Testis (tissue), 3 donors: Measurements from ENCODE around the gene THBD. TPM values are rescaled to one million over a fixed set of nuclear protein-coding genes. Genes with fewer than 3 reads are reported as not detected.

ENCODE experiments used
- DNase-seq: peaks from one replicate; pipeline ENCODE4 v3.0.0-alpha.2; 2019
- H3K27ac ChIP-seq, 2 donors: fragments of 200-600 bp; sonication (generic); one replicate each; pipeline ENCODE4 v1.5.1; 2019
- H3K27me3 ChIP-seq: fragments of 200-600 bp; sonication (generic); one replicate; pipeline ENCODE4 v1.5.1; 2019
- H3K36me3 ChIP-seq: fragments of 200-600 bp; sonication (generic); one replicate; pipeline ENCODE4 v1.5.1; 2017; ENCODE audit warnings: low read depth; ENCODE audit errors: missing control alignments
- H3K4me1 ChIP-seq: fragments of 200-600 bp; sonication (generic); one replicate; pipeline ENCODE4 v1.5.1; 2019
- H3K4me3 ChIP-seq, 2 donors: fragments of 200-600 bp; sonication (generic); one replicate each; pipeline ENCODE4 v1.5.1; 2017 to 2019
- H3K9me3 ChIP-seq: fragments of 200-600 bp; sonication (generic); one replicate; pipeline ENCODE4 v1.5.1; 2017
- CTCF ChIP-seq, 3 experiments: fragments of 450-650 bp in 2 of 3; fragments of 200-600 bp in 1 of 3; sonication (generic) in 1 of 3; IDR thresholded peaks; one replicate each; pipeline ENCODE4 v1.5.1; 2016 to 2019; ENCODE audit warnings: antibody characterized with exemption in 3 of 3, mild to moderate bottlenecking in 2 of 3, moderate library complexity in 1 of 3
- POLR2A ChIP-seq: fragments of 450-650 bp; IDR thresholded peaks from one replicate; pipeline ENCODE4 v1.6.1; 2017; ENCODE audit warnings: antibody characterized with exemption, mild to moderate bottlenecking, moderate library complexity
- WGBS, 2 donors: methylation state at CpG; one replicate each; pipeline ENCODE4 v1.1.5; 2018; 5-methylcytosine and 5-hydroxymethylcytosine counted together
- intact Hi-C: fragments of 100-400 bp; cut with DNase I; formaldehyde crosslinking; loops from one replicate; pipeline ENCODE4 v1.15.1; 2023; ENCODE audit warnings: low total_unique reads
- polyA plus RNA-seq: library from polyadenylated mRNA; stranded (reverse); fragments of 350-450 nt; fragmentation: Illumina TruSeq; extraction: RNeasy Lipid Tissue Mini Kit (QIAGEN cat#74804); gene quantifications from one replicate; pipeline ENCODE4 v1.2.3, GENCODE V29; 2014; ENCODE audit warnings: low read depth, low replicate concordance; ENCODE audit not compliant: insufficient read depth
- total RNA-seq, 2 donors: library from RNA; depleted of rRNA; stranded (reverse); fragments of >200 nt; gene quantifications; one replicate each; pipeline ENCODE4 v1.2.3, GENCODE V29; 2016

The THBD gene
- total and polyA plus RNA-seq, 3 donors from 2014 or later, result 11.0 to 65.0 (median 22.4) TPM

- Histone ChIP-seq H3K27me3 (no peaks in the 10 kb centered on the region), H3K36me3 (no peaks in the 10 kb centered on the region), H3K27ac (no peak overlapping the region), H3K4me3 (no peak overlapping the region), H3K4me1 (no peaks in the 10 kb centered on the region), H3K9me3 (no peaks in the 10 kb centered on the region)
- DNase-seq, result no peak
- intact Hi-C loops, result no loop called here
- WGBS, 2 donors, result 86 to 91% methylated on average over 11 of the region's 11 CpGs
- no peak for TF ChIP-seq POLR2A
- no peak for TF ChIP-seq CTCF (IDR thresholded peaks at IDR 0.05)
Measured at GRCh38 chr20:23072892-23073586, 23.6 kb upstream of the THBD start.

DNA sequence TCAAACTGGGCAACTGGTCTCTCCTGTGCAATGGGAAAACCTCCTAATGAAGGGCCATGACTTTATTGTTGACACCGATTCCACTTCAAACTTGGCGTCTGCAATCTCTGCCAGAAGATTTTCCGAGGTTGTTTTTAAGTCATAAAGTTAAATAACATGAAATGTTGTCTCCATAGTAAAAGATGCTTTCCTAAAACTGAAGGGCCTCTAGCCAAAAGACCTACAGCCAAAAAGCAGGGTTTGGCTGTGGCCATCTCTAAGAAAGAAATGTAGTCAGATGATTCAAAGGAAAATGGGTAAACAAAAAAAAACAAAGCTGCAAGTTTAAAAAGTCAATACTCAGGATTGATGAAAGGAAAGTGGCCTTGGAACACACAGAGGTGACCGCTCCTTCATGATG is 22.5 kb upstream of the THBD start:
- H3K36me3 ChIP-seq, result no peaks in the 10 kb centered on the region
- H3K9me3 ChIP-seq, result no peaks in the 10 kb centered on the region
- H3K27ac ChIP-seq, result no peak overlapping the region
- H3K4me1 ChIP-seq, result no peaks in the 10 kb centered on the region
- DNase-seq, result no peak
- WGBS, 2 donors, result 76 to 80% methylated on average over 4 of the region's 4 CpGs
- intact Hi-C loops, result no loop called here
- no peak overlapping the region for H3K4me3 ChIP-seq
- TF ChIP-seq CTCF (IDR thresholded peaks at IDR 0.05), result no peak
- TF ChIP-seq POLR2A, result no peak
- H3K27me3 ChIP-seq, result no peaks in the 10 kb centered on the region

DNA sequence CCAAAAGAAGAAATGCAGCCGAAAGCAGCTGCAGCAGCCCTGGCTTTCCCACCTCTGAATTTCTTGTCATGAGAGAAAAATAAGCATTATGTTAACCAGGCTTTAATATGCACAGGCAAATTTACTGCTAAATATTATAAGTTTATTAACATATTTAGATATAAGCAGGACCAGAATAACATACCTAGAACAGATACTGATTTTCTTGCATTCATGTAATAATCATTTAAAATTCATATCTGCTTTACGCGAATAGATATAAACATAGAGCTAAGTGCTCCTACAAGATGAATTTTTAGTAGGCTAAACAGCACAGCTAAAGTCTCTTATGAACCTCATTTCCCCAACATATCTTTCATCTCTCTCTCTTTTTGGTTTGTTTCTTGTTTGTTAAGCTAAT is 21.9 kb upstream of the THBD start:
- Histone ChIP-seq H3K9me3 (no peaks in the 10 kb centered on the region), H3K4me1 (no peaks in the 10 kb centered on the region), H3K27ac (no peak overlapping the region), H3K27me3 (no peaks in the 10 kb centered on the region), H3K36me3 (no peaks in the 10 kb centered on the region), H3K4me3 (no peak overlapping the region)
- TF ChIP-seq CTCF (IDR thresholded peaks at IDR 0.05) (no peak), POLR2A (no peak)
- intact Hi-C loops, result no loop called here
- DNase-seq, result no peak
- 63 to 97% methylated on average over 3 of the region's 3 CpGs for WGBS, 2 donors

GRCh38 chr20:23069108-23069507 is 19.6 kb upstream of the THBD start:
- DNase-seq, result no peak
- intact Hi-C loops, result loop anchor here (10.0 kb wide), 1 partner anchor 374 kb away; no protein-coding TSS in a partner anchor
- H3K4me1 ChIP-seq, result no peaks in the 10 kb centered on the region
- WGBS, 2 donors, result 81 to 83% methylated on average over 2 of the region's 2 CpGs
- H3K27ac ChIP-seq, result no peak overlapping the region
- no peaks in the 10 kb centered on the region for H3K9me3 ChIP-seq
- no peaks in the 10 kb centered on the region for H3K27me3 ChIP-seq
- H3K4me3 ChIP-seq, result no peak overlapping the region
- no peaks in the 10 kb centered on the region for H3K36me3 ChIP-seq
- no peak for TF ChIP-seq CTCF (IDR thresholded peaks at IDR 0.05)
- no peak for TF ChIP-seq POLR2A

DNA sequence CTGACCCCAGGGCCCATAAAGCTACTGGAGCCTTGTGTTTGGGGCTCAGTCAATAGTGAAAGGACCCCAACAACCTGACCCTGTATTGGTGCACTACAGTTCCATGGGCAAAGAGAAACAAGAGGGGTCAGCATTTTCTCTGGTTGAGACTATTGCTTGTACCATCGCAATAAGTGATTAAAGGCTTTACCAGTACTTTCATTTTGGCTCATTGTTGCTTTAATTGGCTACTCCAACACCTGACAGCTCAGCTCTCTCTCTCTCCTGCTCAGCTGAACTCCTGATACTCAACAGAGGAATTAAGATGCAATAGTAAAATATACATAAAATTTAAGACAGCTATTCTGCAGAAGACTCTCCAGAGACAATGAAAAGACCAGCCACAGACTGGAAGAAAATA is 18.8 kb upstream of the THBD start:
- TF ChIP-seq POLR2A (no peak), CTCF (IDR thresholded peaks at IDR 0.05) (no peak)
- Histone ChIP-seq H3K4me3 (no peak overlapping the region), H3K27me3 (no peaks in the 10 kb centered on the region), H3K4me1 (no peaks in the 10 kb centered on the region), H3K9me3 (no peaks in the 10 kb centered on the region), H3K36me3 (no peaks in the 10 kb centered on the region), H3K27ac (no peak overlapping the region)
- 88 to 96% methylated on average over 1 of the region's 1 CpG for WGBS, 2 donors
- no peak for DNase-seq
- intact Hi-C loops, result loop anchor here (10.0 kb wide), 1 partner anchor 373 kb away; no protein-coding TSS in a partner anchor
